Measurements from ENCODE around the gene ZNF70. TPM values are rescaled to one million over a fixed set of nuclear protein-coding genes. Genes with fewer than 3 reads are reported as not detected.

The ZNF70 gene
- total RNA-seq, 1 experiment from 2014 or later = not detected

DNA sequence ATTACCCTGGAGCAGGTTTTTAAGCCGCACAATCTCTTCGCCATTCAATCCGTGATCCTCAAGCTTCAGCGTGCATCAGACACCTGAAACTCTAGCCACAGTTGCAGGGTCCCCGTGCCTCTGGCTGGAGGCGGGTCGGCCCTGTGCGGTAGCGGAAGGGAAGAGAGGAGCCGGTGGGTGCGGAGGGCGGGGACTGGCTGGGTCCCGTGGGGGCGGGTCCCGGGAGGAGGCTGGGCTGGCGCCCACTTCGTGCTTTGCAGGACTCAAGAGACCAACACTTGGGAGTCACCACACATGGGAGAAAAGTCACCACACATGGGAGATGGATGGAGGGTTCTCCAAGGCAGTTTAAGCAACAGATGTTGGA lies 12.7 kb upstream of the ZNF70 start:
- DNase-seq (ENCODE audit: low spot score) = no peak
- in situ Hi-C loops (cut with HindIII; ENCODE audit: low sequenced_read_pairs) = no loop called here

DNA sequence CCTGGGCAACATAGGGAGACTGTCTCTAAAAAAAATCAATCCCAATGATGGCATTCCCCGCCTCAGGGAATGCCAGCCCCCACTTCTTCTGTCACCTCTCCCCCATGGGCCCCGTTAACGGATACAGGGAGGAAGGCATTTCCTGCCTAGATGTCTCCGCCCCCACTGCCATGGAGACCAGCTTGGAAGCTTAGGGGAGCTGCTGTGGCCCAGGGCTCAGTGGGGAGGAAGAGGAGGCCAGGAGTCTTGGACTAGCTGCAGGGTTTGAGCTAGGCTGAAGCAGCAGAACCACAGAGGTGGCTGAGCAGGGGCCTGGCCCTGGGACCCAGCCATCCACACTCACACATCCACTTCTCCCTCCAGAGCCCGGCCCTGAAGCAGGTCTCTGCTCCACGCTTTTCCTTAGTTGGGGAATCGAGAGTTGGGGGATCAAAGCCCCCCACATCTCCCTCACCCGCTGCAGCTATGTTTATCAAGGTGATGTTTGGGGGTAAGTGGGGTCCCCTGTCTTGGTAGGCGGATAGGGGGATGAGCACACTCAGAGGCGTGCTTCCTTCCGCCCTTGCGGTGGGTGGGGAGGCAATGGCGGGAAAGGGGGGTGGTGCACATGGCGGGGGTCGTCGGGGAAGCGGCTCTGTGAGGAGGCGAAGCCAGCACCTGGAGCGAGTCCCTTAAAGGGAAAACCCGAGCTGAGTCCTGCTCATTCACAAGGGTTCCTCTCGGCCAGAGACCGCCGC lies 12.1 kb upstream of the ZNF70 start, which contains the start of gene C22orf15:
TSS of gene C22orf15 (plus strand) at position 149 of the 737 bp plus-strand sequence. CDS start at position 466, 317 bp downstream.
- in situ Hi-C loops (cut with HindIII; ENCODE audit: low sequenced_read_pairs) = no loop called here

DNA sequence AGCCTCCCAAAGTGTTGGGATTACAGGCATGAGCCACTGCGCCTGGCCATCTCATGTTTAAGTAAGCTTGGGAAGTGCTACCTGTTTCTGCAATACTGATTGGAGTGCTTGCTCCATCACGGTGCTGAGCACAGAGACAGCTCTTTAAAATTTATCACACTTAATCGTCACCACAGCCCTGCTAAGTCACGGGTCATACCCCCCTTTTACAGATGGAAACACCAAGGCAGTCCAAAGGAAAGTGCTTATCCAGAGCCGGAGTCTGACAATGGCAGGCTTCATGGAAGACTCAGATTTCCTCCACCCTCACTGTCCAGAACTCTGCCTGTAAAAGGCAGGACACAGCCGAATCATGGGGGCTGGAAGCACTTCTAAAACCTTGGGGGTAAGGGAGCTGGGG lies 9.1 kb upstream of the ZNF70 start:
- in situ Hi-C loops (cut with HindIII; ENCODE audit: low sequenced_read_pairs) = no loop called here
- no peak for DNase-seq (ENCODE audit: low spot score)

More for the DNA sequence above, 12.1 kb upstream of the ZNF70 start, which contains the start of gene C22orf15:
- no peak for DNase-seq (ENCODE audit: low spot score)

DNA sequence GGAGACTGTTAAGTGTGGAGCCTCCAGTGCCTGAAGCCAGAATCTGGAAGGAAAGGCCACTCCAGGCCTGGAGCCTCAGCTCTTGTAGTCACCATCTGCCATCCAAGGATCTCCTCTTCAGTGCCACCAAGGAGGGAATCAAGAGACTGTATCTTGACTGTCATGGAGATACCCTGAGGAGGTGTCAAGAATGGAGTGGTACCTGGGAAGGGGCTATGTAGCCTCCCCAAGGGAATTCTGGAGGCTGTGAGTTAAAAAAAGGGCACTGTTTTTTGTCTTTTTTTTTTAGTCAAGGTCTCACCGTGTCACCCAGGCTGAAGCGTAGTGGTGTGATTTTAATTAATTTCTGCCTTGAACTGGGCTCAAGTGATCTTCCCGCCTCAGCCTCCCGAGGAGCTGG lies 8.7 kb upstream of the ZNF70 start:
- no peak for DNase-seq (ENCODE audit: low spot score)
- in situ Hi-C loops (cut with HindIII; ENCODE audit: low sequenced_read_pairs) = no loop called here

DNA sequence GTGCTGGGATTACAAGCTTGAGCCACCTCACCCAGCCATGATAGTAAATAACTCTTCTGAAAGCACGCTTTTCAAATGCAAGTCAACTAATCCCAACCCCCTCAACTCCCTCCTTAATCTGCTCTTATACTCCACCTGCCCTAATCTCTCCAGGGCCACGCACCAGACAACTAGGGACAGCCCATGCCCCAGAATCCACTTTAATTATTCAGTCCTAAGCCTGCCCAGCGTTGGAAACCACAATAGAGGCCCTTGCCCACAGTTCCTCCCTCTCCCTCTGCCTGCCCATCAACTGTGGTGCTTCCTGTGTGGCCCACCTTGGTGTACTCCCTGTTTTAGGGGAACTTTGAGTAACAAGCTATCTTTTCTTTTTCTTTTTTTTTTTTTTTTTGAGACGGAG lies 6.0 kb upstream of the ZNF70 start:
- DNase-seq (ENCODE audit: low spot score) = no peak
- in situ Hi-C loops (cut with HindIII; ENCODE audit: low sequenced_read_pairs) = no loop called here

DNA sequence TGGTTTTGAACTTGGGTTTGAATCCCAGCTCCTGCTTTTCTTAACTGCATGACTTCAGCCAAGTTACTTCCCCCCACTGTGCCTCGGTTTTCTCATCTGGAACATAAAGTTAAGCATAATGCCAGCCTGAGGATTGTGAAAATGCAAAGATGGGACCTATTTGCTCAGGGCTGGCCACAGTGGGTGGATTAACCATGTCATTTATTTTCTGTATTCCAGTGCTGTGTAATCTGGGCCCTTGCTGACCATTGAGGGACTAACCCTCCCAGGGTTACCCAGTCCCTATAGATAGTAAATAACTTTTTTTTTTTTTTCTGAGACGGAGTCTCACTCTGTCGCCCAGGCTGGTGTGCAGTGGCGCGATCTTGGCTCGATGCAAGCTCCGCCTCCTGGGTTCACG lies 4.8 kb upstream of the ZNF70 start:
- in situ Hi-C loops (cut with HindIII; ENCODE audit: low sequenced_read_pairs) = no loop called here
- no peak for DNase-seq (ENCODE audit: low spot score)

DNA sequence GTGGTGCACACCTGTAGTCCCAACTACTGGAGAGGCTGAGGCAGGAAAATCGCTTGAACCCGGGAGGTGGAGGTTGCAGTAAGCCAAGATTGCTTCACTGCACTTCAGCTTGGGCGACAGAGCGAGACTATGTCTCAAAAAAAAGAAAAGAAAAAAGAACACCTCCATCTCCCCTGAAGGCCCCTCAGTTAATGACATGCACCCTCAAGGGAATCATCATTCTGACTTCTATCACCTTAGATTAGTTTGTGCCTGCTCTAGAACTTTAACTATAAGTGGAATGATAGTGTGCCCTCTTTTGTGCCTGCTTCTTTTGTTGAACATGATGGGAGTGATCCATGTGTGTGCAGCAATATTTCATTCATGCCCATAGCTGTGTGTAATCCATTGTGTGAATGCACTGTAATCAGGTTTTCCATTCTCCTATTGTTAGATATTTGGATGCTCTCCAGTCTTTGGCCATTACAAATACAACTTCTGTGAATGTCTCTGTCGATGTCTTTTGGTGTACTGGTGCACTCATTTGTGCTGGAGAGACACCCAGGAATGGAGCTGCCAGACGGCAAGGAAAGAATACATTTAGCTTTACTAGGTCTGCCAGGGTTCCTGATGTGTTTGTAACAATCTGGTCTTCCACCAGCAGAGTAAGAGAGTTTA lies 4.2 kb upstream of the ZNF70 start:
- in situ Hi-C loops (cut with HindIII; ENCODE audit: low sequenced_read_pairs) = no loop called here
- no peak for DNase-seq (ENCODE audit: low spot score)

DNA sequence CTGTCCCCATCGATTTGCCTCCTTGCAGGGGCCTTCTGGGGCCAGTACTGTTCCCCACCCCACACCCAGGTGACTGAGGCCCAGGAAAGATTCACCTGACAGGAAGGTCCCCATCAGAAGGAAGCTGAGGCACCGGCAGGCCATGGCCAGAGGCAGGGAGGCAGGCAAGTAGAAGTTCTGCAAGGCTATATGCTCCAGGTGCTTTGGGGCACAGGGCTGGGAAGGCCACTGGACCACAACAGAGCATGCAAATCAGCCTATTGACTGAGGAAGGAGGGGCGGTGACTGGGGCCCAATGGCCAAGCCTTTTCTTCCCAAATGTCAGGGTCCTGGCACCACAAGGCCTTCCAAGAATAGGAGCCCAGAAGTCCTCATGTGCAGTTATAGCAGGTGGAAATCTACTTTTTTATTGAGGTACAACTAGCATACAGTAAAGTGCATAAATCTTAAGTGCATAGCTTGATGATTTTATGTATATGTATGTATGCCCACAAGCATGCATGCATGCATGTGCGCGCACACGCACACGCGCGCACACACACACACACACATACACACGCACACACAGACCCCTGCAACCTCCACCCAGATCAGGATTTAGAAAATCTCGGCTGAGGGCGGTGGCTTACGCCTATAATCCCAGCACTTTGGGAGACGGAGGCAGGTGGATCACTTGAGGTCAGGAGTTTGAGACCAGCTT lies 3.5 kb upstream of the ZNF70 start, which contains the start of gene VPREB3:
TSS of gene VPREB3 (minus strand) at position 206 of the 700 bp plus-strand sequence. CDS start at position 144, 62 bp downstream.
- DNase-seq (ENCODE audit: low spot score) = no peak
- in situ Hi-C loops (cut with HindIII; ENCODE audit: low sequenced_read_pairs) = no loop called here

DNA sequence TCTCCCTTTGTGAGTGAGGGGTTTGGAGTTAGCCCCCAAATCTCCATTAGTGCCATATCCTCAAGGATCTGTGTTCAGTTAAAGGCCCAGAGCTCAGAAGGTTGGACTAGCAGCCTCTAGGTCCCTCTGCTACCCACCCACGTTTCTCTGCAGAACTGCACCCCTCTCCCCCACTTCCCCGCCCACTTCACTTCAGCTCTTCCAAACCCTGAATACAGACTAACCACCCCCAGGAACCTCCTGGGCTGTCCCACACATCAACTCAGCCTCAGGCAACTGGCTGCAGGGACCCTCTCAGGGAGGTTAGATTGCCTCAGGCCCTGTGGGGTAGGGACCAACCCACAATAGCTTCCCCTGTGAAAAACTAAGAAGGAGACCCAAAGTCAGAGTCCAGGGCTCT lies 2.5 kb upstream of the ZNF70 start:
- DNase-seq (ENCODE audit: low spot score) = no peak
- in situ Hi-C loops (cut with HindIII; ENCODE audit: low sequenced_read_pairs) = no loop called here

DNA sequence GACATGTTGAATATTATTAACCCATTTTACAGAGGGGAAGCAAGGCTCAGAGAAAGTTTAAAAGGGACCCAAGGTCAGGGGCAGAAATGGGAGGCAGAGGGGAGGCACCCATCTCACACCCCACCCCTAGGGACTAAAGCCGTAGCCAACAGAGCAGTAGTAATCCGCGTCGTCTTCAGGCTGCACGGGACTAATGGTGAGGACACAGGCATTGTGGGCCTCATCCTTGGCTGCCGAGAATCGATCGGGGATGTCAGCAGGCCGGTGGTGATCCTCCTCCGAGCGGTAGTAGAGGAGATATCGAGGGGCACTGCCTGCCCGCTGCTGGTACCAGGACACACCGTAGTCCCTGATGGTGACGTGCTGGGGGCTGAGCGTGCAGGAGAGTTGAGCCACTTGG lies 1.8 kb upstream of the ZNF70 start:
- no peak for DNase-seq (ENCODE audit: low spot score)
- in situ Hi-C loops (cut with HindIII; ENCODE audit: low sequenced_read_pairs) = no loop called here

DNA sequence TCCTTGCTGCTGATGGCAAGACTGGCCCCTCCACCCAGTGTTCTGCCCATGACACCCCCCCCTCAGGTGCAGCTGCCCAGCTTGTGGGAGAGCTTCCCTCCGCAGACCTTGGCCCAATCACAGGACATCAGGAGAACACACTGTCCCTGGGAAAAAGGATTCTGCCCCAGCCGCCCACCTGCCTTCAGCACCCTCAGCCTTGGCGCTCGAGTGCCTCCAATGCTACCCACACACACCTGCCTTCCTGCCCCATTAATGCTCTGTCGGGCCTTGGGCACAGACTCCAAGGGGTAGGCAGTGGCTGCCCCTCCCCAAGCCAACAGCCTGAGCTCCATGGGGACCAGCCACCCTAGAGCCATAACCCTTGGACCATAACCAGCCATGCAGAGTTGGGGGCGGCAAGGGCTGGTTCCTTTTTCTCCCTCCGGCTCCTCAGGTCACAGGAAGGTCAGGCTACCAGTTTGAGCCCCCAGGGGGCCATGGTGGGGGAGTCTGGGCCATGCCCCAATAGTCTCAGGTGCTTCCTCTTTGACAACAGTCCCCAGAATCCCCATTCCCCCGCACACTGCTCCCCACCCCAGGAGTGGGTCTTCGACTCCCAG lies 1.3 kb upstream of the ZNF70 start:
- in situ Hi-C loops (cut with HindIII; ENCODE audit: low sequenced_read_pairs) = no loop called here
- no peak for DNase-seq (ENCODE audit: low spot score)

DNA sequence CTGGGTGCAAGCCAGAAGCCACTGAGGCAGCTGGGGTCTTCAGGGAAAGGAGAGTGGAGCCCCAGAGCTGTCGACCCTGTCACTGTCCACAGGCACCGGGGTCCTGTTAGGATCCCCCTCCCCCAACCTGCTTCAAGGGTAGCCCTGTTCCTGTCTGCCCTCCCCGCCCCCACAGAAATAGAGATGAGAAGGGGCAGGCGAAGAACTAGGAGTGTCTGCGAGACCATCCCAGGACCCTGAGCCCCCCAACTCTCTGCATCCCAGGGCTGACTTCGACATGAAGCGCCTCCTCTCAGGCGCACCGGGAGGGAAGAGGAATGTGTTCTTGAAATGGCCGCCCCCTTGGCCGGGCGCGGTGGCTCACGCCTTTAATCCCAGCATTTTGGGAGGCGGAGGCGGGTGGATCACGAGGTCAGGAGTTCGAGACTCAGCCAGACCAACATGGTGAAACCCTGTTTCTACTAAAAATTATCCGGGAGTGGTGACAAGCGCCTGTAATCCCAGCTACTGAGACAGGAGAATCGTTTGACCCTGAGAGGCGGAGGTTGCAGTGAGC lies 607 bp upstream of the ZNF70 start:
- in situ Hi-C loops (cut with HindIII; ENCODE audit: low sequenced_read_pairs) = no loop called here
- peak; percentile 51 for DNase-seq (ENCODE audit: low spot score)

DNA sequence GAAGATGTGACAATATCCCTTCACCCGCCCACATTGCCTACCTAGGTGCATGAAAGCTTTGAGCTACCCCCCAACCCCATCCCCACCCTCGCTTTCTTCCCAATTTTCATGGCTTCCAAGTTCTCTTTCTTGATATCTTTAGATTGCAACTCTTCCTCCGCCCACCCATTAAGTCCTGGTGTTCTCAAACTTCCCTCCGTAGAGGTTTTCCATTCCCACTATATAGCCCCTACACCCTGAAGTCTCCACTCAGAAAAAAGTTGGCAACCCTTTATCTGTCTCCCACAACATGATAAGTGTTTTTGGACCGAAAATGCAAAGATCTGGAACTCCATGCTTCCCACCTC lies 572 bp downstream of the ZNF70 start:
- DNase-seq (ENCODE audit: low spot score) = peak; percentile 22
- in situ Hi-C loops (cut with HindIII; ENCODE audit: low sequenced_read_pairs) = no loop called here

DNA sequence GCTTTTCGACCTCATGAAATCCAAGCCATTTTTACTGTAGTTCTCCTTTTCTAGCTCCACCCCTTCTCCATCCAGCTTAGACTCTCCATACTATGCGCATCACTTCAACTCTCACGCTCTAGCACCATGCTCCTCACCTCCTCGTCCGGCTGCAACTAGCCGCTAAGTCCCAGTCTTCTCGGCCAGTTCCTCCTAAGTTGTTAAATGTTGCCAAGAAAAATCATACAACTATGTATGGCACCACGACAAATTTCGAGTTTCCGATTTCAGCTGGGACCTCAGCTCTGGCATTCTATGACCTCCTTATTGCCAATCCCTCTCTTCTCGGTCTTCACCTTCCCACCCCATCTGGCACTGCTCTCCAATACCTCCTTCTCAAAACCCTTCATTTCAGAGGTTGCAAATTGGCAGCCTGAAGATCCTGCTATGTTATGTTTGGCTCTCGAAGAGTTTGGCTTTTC lies 1.0 kb downstream of the ZNF70 start:
- in situ Hi-C loops (cut with HindIII; ENCODE audit: low sequenced_read_pairs) = no loop called here
- DNase-seq (ENCODE audit: low spot score) = no peak

DNA sequence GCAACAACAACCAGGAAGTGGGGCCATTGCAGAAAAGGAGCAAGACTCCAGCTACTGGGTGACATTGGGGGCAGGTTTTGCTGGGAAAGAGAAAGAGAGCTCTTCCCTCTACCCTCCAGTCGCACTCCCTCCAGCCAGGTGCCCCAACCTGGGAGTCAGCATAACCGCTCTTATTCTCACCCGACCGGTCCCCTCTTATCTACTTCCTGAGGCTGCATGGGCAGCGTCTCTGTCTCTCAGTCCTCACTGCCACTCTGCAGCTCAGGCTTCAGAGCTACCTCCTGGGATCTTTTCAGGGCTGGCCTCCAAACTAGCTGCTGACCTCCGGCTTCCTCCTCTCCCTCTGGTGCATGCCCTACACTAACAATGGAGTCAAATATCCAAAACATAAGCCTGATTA lies 5.1 kb downstream of the ZNF70 start:
- in situ Hi-C loops (cut with HindIII; ENCODE audit: low sequenced_read_pairs) = no loop called here
- no peak for DNase-seq (ENCODE audit: low spot score)

DNA sequence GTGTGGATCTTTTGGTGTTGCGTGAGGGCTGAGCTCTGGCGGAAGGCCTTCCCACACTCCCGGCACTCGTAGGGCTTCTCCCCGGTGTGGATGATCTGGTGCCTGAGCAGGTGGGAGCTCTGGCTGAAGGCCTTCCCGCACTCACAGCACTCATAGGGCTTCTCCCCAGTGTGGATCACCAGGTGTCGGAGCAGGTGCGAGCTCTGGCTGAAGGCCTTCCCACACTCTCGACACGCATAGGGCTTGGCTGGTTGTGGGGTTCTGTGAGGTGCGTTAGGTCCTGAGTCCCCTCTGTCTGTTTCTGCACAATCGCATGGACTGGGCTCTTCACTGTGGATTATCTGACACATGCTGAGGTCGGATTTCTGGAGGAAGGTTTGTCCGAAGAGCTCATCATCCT lies 6.4 kb downstream of the ZNF70 start:
- DNase-seq (ENCODE audit: low spot score) = no peak
- in situ Hi-C loops (cut with HindIII; ENCODE audit: low sequenced_read_pairs) = no loop called here

DNA sequence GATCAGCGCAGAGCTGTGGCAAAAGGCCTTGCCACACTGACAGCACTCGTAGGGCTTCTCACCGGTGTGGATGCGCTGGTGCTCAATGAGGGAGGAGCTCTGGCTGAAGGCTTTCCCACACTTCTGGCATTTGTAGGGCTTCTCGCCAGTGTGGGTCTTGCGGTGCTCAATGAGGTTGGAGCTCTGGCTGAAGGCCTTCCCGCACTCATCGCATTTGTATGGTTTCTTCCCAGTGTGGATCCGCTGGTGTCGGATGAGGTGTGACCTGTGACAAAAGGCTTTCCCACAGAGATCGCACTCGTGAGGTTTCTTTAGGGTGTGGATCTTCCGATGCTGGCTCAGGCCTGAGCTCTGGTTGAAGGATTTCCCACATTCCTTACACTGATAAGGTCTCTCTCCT lies 6.9 kb downstream of the ZNF70 start:
- no peak for DNase-seq (ENCODE audit: low spot score)
- in situ Hi-C loops (cut with HindIII; ENCODE audit: low sequenced_read_pairs) = no loop called here

DNA sequence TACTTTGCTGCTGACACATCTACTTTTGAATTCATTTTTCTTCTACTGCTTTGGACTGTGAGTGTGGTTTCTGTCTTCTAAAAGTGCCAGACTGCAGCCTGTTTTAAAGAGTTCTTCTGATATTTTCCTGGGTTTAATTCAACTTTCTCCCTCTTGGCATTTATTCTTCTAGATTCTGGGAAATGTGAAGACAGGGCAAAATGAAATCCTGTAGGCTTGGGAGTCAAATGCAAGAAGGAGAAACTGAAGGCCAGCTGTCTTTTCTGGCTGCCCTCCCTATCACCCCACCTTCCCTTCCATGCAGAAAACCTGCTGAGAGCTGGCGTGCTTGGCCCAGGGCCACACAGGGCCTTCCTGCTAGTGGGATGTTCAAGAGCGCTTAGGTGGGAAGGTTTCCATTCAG lies 7.6 kb downstream of the ZNF70 start:
- peak; percentile 70 for DNase-seq (ENCODE audit: low spot score)
- in situ Hi-C loops (cut with HindIII; ENCODE audit: low sequenced_read_pairs) = no loop called here

DNA sequence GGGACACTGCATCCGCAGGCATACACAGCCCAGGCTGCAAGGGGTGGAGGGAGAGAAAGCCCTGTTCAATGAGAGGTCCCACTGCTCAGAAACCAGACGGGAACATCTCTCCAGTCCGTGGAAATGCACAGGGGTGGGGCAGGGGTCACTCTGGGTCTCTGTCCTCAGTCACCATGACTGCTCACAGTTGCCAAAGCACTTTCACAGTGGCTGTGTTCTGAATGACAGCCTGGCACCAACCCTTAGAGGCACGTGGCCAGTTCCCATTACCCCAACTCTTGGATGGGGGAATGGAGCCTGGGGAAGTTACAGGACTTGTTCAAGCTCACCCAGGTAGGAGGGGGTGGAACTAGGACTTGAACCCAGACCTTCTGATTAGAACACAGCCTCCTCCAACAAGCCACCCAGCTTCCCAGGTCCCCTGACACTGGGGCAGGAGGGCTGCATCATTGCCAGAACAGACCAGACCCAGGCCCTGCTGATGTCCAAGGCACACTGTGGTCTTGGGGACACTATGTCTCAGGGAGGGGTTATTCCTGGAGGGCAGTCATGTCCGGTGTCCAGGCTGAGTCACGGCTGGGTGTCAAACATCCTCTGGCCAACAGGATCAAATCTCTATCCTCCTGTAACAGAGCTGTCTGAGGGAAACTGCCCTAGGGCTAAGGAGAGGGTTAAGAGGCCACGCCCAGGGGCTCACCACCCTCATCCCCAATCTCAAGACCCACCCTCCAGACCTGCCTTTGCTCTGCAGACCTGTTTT lies 8.2 kb downstream of the ZNF70 start:
- in situ Hi-C loops (cut with HindIII; ENCODE audit: low sequenced_read_pairs) = no loop called here
- DNase-seq (ENCODE audit: low spot score) = no peak

All from G401 (cell line).